IMR-90 (cell line): ENCODE results near the gene RHAG. TPM values are rescaled to one million over a fixed set of nuclear protein-coding genes. Genes with fewer than 3 reads are reported as not detected.

Source experiments
- ATAC-seq: fragments of 200-7000 bp; cut with Tn5 transposase; 2 replicates; pipeline ENCODE4 v1.9.1; 2020; ENCODE audit warnings: low read depth, mild to moderate bottlenecking, moderate library complexity
- BruUV-seq: library from RNA; stranded (reverse); fragments of 400-500 nt; replicated peaks from 2 replicates; lab custom pipeline; 2021; lab: Mats Ljungman, UMichigan
- CTCF ChIA-PET: fragments of 300-600 bp; formaldehyde crosslinking; extraction: SDS; loops from one replicate; lab custom pipeline; 2021; ENCODE audit warnings: antibody characterized with exemption; lab: Yijun Ruan, JAX
- POLR2A ChIA-PET: fragments of 300-600 bp; sonication (Branson Sonifier 250); formaldehyde crosslinking; loops from one replicate; lab custom pipeline; 2022; ENCODE audit warnings: antibody characterized with exemption; ENCODE audit not compliant: unreplicated experiment; lab: Charles Lee
- DNase-seq: peaks from one replicate; pipeline ENCODE4 v3.0.0; 2013
- H2AFZ ChIP-seq: replicated peaks from 2 replicates; pipeline ENCODE3; 2013; ENCODE audit warnings: low read length, mild to moderate bottlenecking; ENCODE audit not compliant: poor library complexity
- H2AK5ac ChIP-seq: 2 replicates; pipeline ENCODE4 v1.6.1; 2013; ENCODE audit warnings: low read depth, low read length, inconsistent platforms
- H2AK9ac ChIP-seq: replicated peaks from 2 replicates; pipeline ENCODE3; 2013; ENCODE audit warnings: mild to moderate bottlenecking, low read depth, low read length, moderate library complexity; ENCODE audit not compliant: poor library complexity
- H2BK120ac ChIP-seq: 2 replicates; pipeline ENCODE4 v1.6.1; 2013; ENCODE audit warnings: low read depth, low read length, inconsistent platforms
- H2BK15ac ChIP-seq: 3 replicates; pipeline ENCODE4 v1.6.1; 2013; ENCODE audit warnings: low read depth, low read length, inconsistent platforms
- H2BK20ac ChIP-seq: 2 replicates; pipeline ENCODE4 v1.6.1; 2013; ENCODE audit warnings: low read depth, mild to moderate bottlenecking, inconsistent platforms, low read length, moderate library complexity
- H2BK5ac ChIP-seq: 2 replicates; pipeline ENCODE4 v1.6.1; 2013; ENCODE audit warnings: mild to moderate bottlenecking, low read depth, low read length, inconsistent platforms; ENCODE audit not compliant: poor library complexity, severe bottlenecking
- H3K14ac ChIP-seq: replicated peaks from 2 replicates; pipeline ENCODE4 v1.6.1; 2013; ENCODE audit warnings: low read depth, low read length, inconsistent platforms
- H3K18ac ChIP-seq: 2 replicates; pipeline ENCODE4 v1.6.1; 2013; ENCODE audit warnings: low read depth, low read length, control low read depth
- H3K23ac ChIP-seq: 2 replicates; pipeline ENCODE4 v1.6.1; 2013; ENCODE audit warnings: low read depth, low read length, inconsistent platforms
- H3K27ac ChIP-seq: 2 replicates; pipeline ENCODE4 v1.5.1; 2013; ENCODE audit warnings: mild to moderate bottlenecking, control low read depth, low read length; ENCODE audit not compliant: insufficient read depth
- H3K27me3 ChIP-seq: 2 replicates; pipeline ENCODE4 v1.6.1; 2013; ENCODE audit warnings: low read length; ENCODE audit not compliant: control insufficient read depth, insufficient read depth
- H3K36me3 ChIP-seq: 2 replicates; pipeline ENCODE4 v1.6.1; 2013; ENCODE audit warnings: low read length, mixed read lengths; ENCODE audit not compliant: control insufficient read depth, insufficient read depth
- H3K4ac ChIP-seq: 2 replicates; pipeline ENCODE4 v1.6.1; 2013; ENCODE audit warnings: low read depth, low read length, inconsistent platforms
- H3K4me1 ChIP-seq: 2 replicates; pipeline ENCODE4 v1.6.1; 2013; ENCODE audit warnings: low read length, mixed read lengths; ENCODE audit not compliant: control insufficient read depth, insufficient read depth
- H3K4me2 ChIP-seq: 2 replicates; pipeline ENCODE4 v1.6.1; 2013; ENCODE audit warnings: low read depth, mild to moderate bottlenecking, control low read depth, low read length, moderate library complexity
- H3K4me3 ChIP-seq: 2 replicates; pipeline ENCODE4 v1.5.1; 2013; ENCODE audit warnings: low read depth, mild to moderate bottlenecking, control low read depth, low read length, moderate library complexity; ENCODE audit not compliant: insufficient read depth
- H3K56ac ChIP-seq: 2 replicates; pipeline ENCODE4 v1.6.1; 2013; ENCODE audit warnings: low read length, inconsistent platforms; ENCODE audit not compliant: insufficient read depth; ENCODE audit errors: extremely low read depth
- H3K79me1 ChIP-seq, 2 experiments: 2 replicates each; pipeline ENCODE4 v1.6.1; 2013; ENCODE audit warnings: low read length in 2 of 2, inconsistent platforms in 1 of 2, low read depth in 1 of 2
- H3K9ac ChIP-seq: 2 replicates; pipeline ENCODE4 v1.6.1; 2013; ENCODE audit warnings: low read depth, low read length, control low read depth
- H3K9me1 ChIP-seq: 2 replicates; pipeline ENCODE4 v1.6.1; 2013; ENCODE audit warnings: low read length, inconsistent platforms; ENCODE audit not compliant: insufficient read depth
- H3K9me3 ChIP-seq: 2 replicates; pipeline ENCODE4 v1.6.1; 2013; ENCODE audit warnings: low read length; ENCODE audit not compliant: control insufficient read depth, insufficient read depth
- H4K20me1 ChIP-seq: 2 replicates; pipeline ENCODE4 v1.6.1; 2013; ENCODE audit warnings: low read length, inconsistent platforms; ENCODE audit not compliant: insufficient read depth
- H4K5ac ChIP-seq: 2 replicates; pipeline ENCODE4 v1.6.1; 2013; ENCODE audit warnings: mild to moderate bottlenecking, low read depth, low read length, control low read depth
- H4K8ac ChIP-seq, 2 experiments: 2 replicates each; pipeline ENCODE4 v1.6.1; 2013; ENCODE audit warnings: low read depth in 2 of 2, low read length in 2 of 2, control low read depth in 1 of 2, inconsistent platforms in 1 of 2
- H4K91ac ChIP-seq: 2 replicates; pipeline ENCODE4 v1.6.1; 2013; ENCODE audit warnings: low read depth, low read length, inconsistent platforms; ENCODE audit not compliant: insufficient read depth
- BHLHE40 ChIP-seq: fragments of 150-350 bp; IDR thresholded peaks from 2 replicates; pipeline ENCODE4 v1.6.1; 2016; ENCODE audit warnings: mild to moderate bottlenecking, low read depth, low read length
- CHD1 ChIP-seq: IDR thresholded peaks from 2 replicates; pipeline ENCODE4 v1.6.1; 2012; ENCODE audit warnings: low read depth, low read length, improper control_type of control experiment
- FOS ChIP-seq: fragments of 150-350 bp; IDR thresholded peaks from 2 replicates; pipeline ENCODE4 v1.6.1; 2016; ENCODE audit warnings: low read depth, low read length
- MAFK ChIP-seq: IDR thresholded peaks from 2 replicates; pipeline ENCODE4 v1.6.1; 2012; ENCODE audit warnings: low read depth, low read length, improper control_type of control experiment
- MAZ ChIP-seq: IDR thresholded peaks from 2 replicates; pipeline ENCODE4 v1.6.1; 2012; ENCODE audit warnings: low read depth, mild to moderate bottlenecking, low read length, improper control_type of control experiment, moderate library complexity, borderline replicate concordance
- MXI1 ChIP-seq: IDR thresholded peaks from 2 replicates; pipeline ENCODE4 v1.6.1; 2012; ENCODE audit warnings: low read depth, mild to moderate bottlenecking, low read length, moderate library complexity, borderline replicate concordance
- NFE2L2 ChIP-seq: fragments of 150-350 bp; IDR thresholded peaks from 2 replicates; pipeline ENCODE4 v1.6.1; 2016; ENCODE audit warnings: low read depth, mild to moderate bottlenecking, low read length
- POLR2A ChIP-seq: IDR thresholded peaks from 2 replicates; pipeline ENCODE4 v1.6.1; 2012; ENCODE audit warnings: mild to moderate bottlenecking, low read depth, low read length
- RAD21 ChIP-seq: IDR thresholded peaks from 2 replicates; pipeline ENCODE4 v1.6.1; 2012; ENCODE audit warnings: low read length, improper control_type of control experiment
- RFX5 ChIP-seq: IDR thresholded peaks from 2 replicates; pipeline ENCODE4 v1.8.0; 2012; ENCODE audit warnings: low read depth, mild to moderate bottlenecking, low read length, moderate library complexity
- WGBS, 2 experiments: methylation state at CpG; one replicate each; pipeline versions ENCODE4 v1.1.5 to v1.1.7; 2013; ENCODE audit warnings: missing lambda C conversion rate in 2 of 2; ENCODE audit not compliant: insufficient read length in 1 of 2; ENCODE audit errors: extremely low coverage in 2 of 2; 5-methylcytosine and 5-hydroxymethylcytosine counted together
- dilution Hi-C: fragments of 300-500 bp; cut with HindIII; formaldehyde crosslinking; loops from one replicate; pipeline ENCODE4 v1.14.3; 2018; ENCODE audit warnings: low sequenced_read_pairs; ENCODE audit not compliant: unreplicated experiment
- in situ Hi-C: fragments of 300-500 bp; cut with MboI; formaldehyde crosslinking; loops from 3 replicates; pipeline ENCODE4 v1.14.3; 2019; ENCODE audit warnings: low sequenced_read_pairs, inconsistent platforms, mixed read lengths
- intact Hi-C: fragments of 100-400 bp; cut with micrococcal nuclease; formaldehyde crosslinking; loops from 2 replicates; pipeline ENCODE4 v1.10.0; 2022
- polyA plus RNA-seq, 3 experiments: library from polyadenylated mRNA; depleted of rRNA; stranded (reverse); fragments of >200 nt; gene quantifications; 2 replicates each; pipeline ENCODE4 v1.2.3, GENCODE V29; 2012; ENCODE audit warnings: low replicate concordance in 1 of 3
- total RNA-seq: library from RNA; depleted of rRNA; stranded (reverse); fragments of >200 nt; gene quantifications from 2 replicates; pipeline ENCODE4 v1.2.3, GENCODE V29; 2012
- TF ChIP-seq, protein P1 (sequence below): conservative IDR thresholded peaks from 2 replicates; pipeline ENCODE4 v1.5.1; 2012; ENCODE audit warnings: mild to moderate bottlenecking, low read depth, low read length, improper control_type of control experiment
- TF ChIP-seq, protein P2 (sequence below): fragments of 150-350 bp; IDR thresholded peaks from 2 replicates; pipeline ENCODE4 v1.6.1; 2016; ENCODE audit warnings: low read depth, mild to moderate bottlenecking, low read length, moderate library complexity, borderline replicate concordance

RHAG gene
- total and polyA plus RNA-seq, 2 of the 4 experiments (the other 2 are of a cell fraction), result not detected

DNA sequence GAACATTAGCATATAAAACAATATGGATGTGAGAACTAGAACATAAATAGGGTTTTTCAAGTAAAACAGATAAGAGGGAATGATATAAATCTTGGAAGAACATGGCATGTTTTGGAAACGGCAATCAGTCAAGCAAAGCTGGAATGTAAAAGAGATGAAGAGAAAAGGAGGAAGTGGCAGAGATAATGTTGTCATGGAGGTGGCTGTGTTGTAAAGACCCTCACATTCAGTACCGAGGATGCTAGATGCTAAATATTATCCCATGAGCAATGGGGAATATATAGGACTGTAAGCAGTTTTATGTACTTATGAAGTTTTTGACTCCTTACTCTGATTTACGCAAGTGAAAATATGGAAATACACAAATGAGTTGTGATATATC, 702 bp upstream of the RHAG start:
- dilution Hi-C loops (no loop called here), intact Hi-C loops (no loop called here), in situ Hi-C loops (no loop called here)
- H3K4me3 ChIP-seq, result no peak overlapping the region
- no peak overlapping the region for H3K27ac ChIP-seq
- H4K20me1 ChIP-seq, result no peaks in the 10 kb centered on the region
- H3K4ac ChIP-seq, result no peak overlapping the region
- H2AK9ac ChIP-seq, result no peak overlapping the region
- ATAC-seq (no peak), DNase-seq (no peak)
- H3K23ac ChIP-seq, result no peak overlapping the region
- no peaks in the 10 kb centered on the region for H3K9me1 ChIP-seq
- H3K9me3 ChIP-seq, result no peaks in the 10 kb centered on the region
- no TSS peak for BruUV-seq
- H2BK5ac ChIP-seq, result no peak overlapping the region
- H2AFZ ChIP-seq, result no peak overlapping the region
- no peaks in the 10 kb centered on the region for H3K27me3 ChIP-seq
- H3K14ac ChIP-seq, result no peak overlapping the region
- no peak overlapping the region for H2AK5ac ChIP-seq
- H3K4me2 ChIP-seq, result no peak overlapping the region
- no peaks in the 10 kb centered on the region for H3K36me3 ChIP-seq
- no peaks in the 10 kb centered on the region for H3K4me1 ChIP-seq
- H4K8ac ChIP-seq, result no peak overlapping the region
- no peak overlapping the region for H4K91ac ChIP-seq
- H3K56ac ChIP-seq, result no peak overlapping the region
- no peak overlapping the region for H3K18ac ChIP-seq
- no peak overlapping the region for H2BK15ac ChIP-seq
- H2BK20ac ChIP-seq, result no peak overlapping the region
- H2BK120ac ChIP-seq, result no peak overlapping the region
- CTCF ChIA-PET, result no interaction called here
- no peak overlapping the region for H3K9ac ChIP-seq
- H4K5ac ChIP-seq, result no peak overlapping the region
- POLR2A ChIA-PET, result no interaction called here
- H3K79me1 ChIP-seq, result no peaks in the 10 kb centered on the region
- TF ChIP-seq MAFK, result no peak
- no peak for TF ChIP-seq FOS
- no peak for TF ChIP-seq MXI1
- TF ChIP-seq POLR2A, result no peak
- TF ChIP-seq RFX5, result no peak
- TF ChIP-seq, protein P1, sequence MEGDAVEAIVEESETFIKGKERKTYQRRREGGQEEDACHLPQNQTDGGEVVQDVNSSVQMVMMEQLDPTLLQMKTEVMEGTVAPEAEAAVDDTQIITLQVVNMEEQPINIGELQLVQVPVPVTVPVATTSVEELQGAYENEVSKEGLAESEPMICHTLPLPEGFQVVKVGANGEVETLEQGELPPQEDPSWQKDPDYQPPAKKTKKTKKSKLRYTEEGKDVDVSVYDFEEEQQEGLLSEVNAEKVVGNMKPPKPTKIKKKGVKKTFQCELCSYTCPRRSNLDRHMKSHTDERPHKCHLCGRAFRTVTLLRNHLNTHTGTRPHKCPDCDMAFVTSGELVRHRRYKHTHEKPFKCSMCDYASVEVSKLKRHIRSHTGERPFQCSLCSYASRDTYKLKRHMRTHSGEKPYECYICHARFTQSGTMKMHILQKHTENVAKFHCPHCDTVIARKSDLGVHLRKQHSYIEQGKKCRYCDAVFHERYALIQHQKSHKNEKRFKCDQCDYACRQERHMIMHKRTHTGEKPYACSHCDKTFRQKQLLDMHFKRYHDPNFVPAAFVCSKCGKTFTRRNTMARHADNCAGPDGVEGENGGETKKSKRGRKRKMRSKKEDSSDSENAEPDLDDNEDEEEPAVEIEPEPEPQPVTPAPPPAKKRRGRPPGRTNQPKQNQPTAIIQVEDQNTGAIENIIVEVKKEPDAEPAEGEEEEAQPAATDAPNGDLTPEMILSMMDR, result no peak
- TF ChIP-seq, protein P2, sequence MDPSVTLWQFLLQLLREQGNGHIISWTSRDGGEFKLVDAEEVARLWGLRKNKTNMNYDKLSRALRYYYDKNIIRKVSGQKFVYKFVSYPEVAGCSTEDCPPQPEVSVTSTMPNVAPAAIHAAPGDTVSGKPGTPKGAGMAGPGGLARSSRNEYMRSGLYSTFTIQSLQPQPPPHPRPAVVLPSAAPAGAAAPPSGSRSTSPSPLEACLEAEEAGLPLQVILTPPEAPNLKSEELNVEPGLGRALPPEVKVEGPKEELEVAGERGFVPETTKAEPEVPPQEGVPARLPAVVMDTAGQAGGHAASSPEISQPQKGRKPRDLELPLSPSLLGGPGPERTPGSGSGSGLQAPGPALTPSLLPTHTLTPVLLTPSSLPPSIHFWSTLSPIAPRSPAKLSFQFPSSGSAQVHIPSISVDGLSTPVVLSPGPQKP, result no peak
- TF ChIP-seq NFE2L2, result no peak
- no peak for TF ChIP-seq MAZ
- no peak for TF ChIP-seq RAD21
- TF ChIP-seq BHLHE40, result no peak
- no peak for TF ChIP-seq CHD1
- WGBS, 2 experiments, result 8% methylated on average over 1 of the region's 3 CpGs; no CpG with 5 or more reads in 1 of the 2 experiments
